Measurements from ENCODE around the gene GART.

GART gene

DNA sequence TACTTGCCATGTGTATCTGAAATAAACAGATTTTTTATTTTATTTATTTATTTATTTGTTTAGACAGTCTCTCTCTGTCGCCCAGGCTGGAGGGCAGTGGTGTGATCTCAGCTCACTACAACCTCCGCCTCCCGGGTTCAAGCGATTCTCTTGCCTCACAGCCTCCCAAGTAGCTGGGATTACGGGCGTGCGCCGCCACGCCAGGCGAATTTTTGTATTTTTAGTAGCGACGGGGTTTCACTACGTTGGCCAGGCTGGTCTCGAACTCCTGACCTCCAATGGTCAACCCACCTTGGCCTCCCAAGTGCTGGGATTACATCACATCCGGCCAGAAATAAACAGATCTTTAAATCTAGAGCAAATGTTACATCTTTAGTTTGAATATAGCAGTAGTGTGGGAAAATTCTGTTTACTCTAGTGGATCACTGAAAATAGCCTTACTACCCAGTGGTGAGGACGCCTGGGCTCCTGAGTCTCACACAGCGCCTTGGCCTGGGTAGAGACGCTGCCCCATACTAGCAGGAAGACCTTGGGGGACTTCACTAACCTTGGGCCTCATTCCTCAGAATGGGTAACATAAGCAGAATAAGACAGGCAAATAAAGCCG lies 709 bp downstream of the GART start:
- no peaks in the 10 kb centered on the region for H3K27me3 ChIP-seq (ENCODE audit: low read depth, low read length)
- peaks cover 7 to 27% of the 10 kb centered on the region in 2 donors for H3K4me1 ChIP-seq (ENCODE audit: control insufficient read depth in 1 of 2, insufficient read depth in 2 of 2, low read length in 2 of 2)
- peak overlapping the region; percentile 80 to 97 for H3K4me3 ChIP-seq (ENCODE audit: low read depth in 1 of 2, low read length in 2 of 2)
- peaks cover 13 to 33% of the 10 kb centered on the region in 2 donors for H3K36me3 ChIP-seq (ENCODE audit: control insufficient read depth in 1 of 2, insufficient read depth in 2 of 2, low read length in 2 of 2)
- H3K27ac ChIP-seq (ENCODE audit: low read length): peak overlapping the region; percentile 100
- no peaks in the 10 kb centered on the region for H3K9me3 ChIP-seq (ENCODE audit: control insufficient read depth in 1 of 2, low read length in 2 of 2)

DNA sequence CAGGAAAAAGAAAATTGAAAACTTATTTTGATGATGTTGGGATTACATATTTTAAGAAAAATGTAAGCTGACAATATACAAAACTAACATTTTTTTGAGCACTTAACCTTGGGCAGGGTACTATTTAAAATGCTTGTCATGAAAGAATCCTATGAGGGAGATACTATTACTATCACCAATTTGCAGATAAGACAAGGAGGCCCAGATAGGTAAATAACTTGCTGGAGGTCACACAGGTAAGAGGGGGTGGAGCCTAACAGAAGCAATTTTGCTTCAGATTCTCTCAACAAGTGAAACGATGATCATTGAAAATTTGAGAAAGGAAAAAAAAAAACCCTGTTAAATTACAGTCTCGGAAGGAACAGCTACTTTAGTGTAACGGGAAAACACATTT lies 1.2 kb downstream of the GART start:
- Histone ChIP-seq H3K36me3 (ENCODE audit: control insufficient read depth in 1 of 2, insufficient read depth in 2 of 2, low read length in 2 of 2) (peaks cover 16 to 35% of the 10 kb centered on the region in 2 donors), H3K4me1 (ENCODE audit: control insufficient read depth in 1 of 2, insufficient read depth in 2 of 2, low read length in 2 of 2) (peaks cover 6 to 22% of the 10 kb centered on the region in 2 donors), H3K27me3 (ENCODE audit: low read depth, low read length) (no peaks in the 10 kb centered on the region), H3K27ac (ENCODE audit: low read length) (no peak overlapping the region), H3K9me3 (ENCODE audit: control insufficient read depth in 1 of 2, low read length in 2 of 2) (no peaks in the 10 kb centered on the region), H3K4me3 (ENCODE audit: low read depth in 1 of 2, low read length in 2 of 2) (peak overlapping the region in 1 of 2 donors; percentile 80)

DNA sequence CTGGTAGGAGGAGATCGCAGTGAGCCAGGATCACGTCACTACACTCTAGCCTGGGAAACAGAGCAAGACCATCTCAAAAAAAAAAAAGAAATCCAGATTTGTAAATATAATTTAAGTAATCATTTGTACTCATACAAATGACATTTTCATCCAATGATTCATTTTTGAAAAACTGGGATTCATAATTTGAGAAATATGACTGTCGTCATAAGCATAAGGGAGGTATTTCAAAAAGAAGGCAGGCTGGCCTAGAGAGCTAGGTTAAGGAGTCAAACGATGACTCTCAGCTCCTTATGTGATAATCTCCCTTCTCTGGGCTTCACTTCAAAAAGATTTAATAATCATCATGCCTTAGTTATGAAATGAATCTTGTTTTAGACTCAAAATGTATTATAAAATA lies 2.3 kb downstream of the GART start:
- Histone ChIP-seq H3K27me3 (ENCODE audit: low read depth, low read length) (no peaks in the 10 kb centered on the region), H3K4me1 (ENCODE audit: control insufficient read depth in 1 of 2, insufficient read depth in 2 of 2, low read length in 2 of 2) (peaks cover 0 to 11% of the 10 kb centered on the region in 2 donors), H3K4me3 (ENCODE audit: low read depth in 1 of 2, low read length in 2 of 2) (no peak overlapping the region), H3K9me3 (ENCODE audit: control insufficient read depth in 1 of 2, low read length in 2 of 2) (no peaks in the 10 kb centered on the region), H3K27ac (ENCODE audit: low read length) (no peak overlapping the region), H3K36me3 (ENCODE audit: control insufficient read depth in 1 of 2, insufficient read depth in 2 of 2, low read length in 2 of 2) (peaks cover 23 to 40% of the 10 kb centered on the region in 2 donors)

DNA sequence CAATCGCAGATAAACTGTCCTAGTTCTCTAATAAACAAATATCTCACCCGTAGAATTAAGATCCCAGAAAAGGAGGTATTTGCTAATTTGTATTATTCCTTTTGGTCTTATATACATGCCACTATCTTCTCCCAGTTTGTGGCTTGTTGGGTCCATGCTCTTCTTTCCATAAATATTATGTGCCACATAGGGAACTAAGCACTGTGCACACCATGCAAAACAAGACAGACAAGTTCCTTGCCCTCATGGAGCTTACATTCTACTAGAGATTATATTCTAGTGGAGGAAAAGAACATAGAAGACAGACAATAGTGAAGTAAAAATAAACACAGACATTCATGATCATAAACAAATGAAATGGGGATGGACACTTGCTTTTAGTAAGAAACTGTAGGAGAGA lies 4.7 kb downstream of the GART start:
- Histone ChIP-seq H3K36me3 (ENCODE audit: control insufficient read depth in 1 of 2, insufficient read depth in 2 of 2, low read length in 2 of 2) (peaks cover 32 to 51% of the 10 kb centered on the region in 2 donors), H3K27ac (ENCODE audit: low read length) (no peak overlapping the region), H3K9me3 (ENCODE audit: control insufficient read depth in 1 of 2, low read length in 2 of 2) (no peaks in the 10 kb centered on the region), H3K27me3 (ENCODE audit: low read depth, low read length) (no peaks in the 10 kb centered on the region), H3K4me3 (ENCODE audit: low read depth in 1 of 2, low read length in 2 of 2) (no peak overlapping the region), H3K4me1 (ENCODE audit: control insufficient read depth in 1 of 2, insufficient read depth in 2 of 2, low read length in 2 of 2) (peaks cover 0 to 9% of the 10 kb centered on the region in 2 donors)

DNA sequence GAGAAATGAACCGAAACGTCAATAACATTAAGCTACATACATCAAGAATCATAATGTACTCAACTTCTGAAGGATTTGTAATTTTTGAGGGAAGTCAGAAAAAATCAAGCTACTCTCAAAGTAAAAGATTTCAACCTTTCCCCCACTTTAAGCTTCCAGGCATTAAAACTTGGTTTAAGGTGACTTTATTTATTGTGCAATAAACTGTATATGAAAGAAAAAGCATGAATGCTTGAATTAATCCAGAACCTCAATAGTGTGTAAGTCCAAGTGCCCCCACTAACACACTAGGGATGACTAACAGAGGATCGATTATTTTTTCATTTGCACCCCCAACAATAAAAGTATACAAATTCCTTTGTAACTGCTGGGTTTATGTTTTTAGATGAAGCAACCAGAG lies 10.9 kb downstream of the GART start:
- H3K9me3 ChIP-seq (ENCODE audit: control insufficient read depth in 1 of 2, low read length in 2 of 2): no peaks in the 10 kb centered on the region
- H3K36me3 ChIP-seq (ENCODE audit: control insufficient read depth in 1 of 2, insufficient read depth in 2 of 2, low read length in 2 of 2): peaks cover 51 to 73% of the 10 kb centered on the region in 2 donors
- no peak overlapping the region for H3K27ac ChIP-seq (ENCODE audit: low read length)
- H3K4me1 ChIP-seq (ENCODE audit: control insufficient read depth in 1 of 2, insufficient read depth in 2 of 2, low read length in 2 of 2): no peaks in the 10 kb centered on the region
- H3K27me3 ChIP-seq (ENCODE audit: low read depth, low read length): no peaks in the 10 kb centered on the region
- no peak overlapping the region for H3K4me3 ChIP-seq (ENCODE audit: low read depth in 1 of 2, low read length in 2 of 2)

DNA sequence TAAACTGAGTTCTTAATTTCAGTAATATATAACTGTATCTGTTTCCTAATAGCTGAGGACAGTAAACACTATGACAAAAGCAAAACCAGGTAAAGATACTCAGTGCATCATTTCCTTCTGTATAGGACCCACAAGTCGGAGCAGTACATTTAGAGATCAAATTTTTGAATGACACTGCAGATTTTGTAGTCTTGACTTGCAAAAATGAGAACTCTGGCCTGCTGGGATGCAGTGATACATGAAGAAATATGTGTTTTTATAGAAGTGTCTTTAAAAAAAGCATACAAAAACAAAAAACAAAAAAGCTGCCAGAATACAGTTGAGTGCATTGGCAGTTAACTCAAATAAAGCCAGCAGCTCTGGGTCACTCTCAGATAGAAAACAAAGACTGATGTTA lies 19.0 kb downstream of the GART start:
- Histone ChIP-seq H3K9me3 (ENCODE audit: control insufficient read depth in 1 of 2, low read length in 2 of 2) (no peaks in the 10 kb centered on the region), H3K4me1 (ENCODE audit: control insufficient read depth in 1 of 2, insufficient read depth in 2 of 2, low read length in 2 of 2) (no peaks in the 10 kb centered on the region), H3K27me3 (ENCODE audit: low read depth, low read length) (no peaks in the 10 kb centered on the region), H3K36me3 (ENCODE audit: control insufficient read depth in 1 of 2, insufficient read depth in 2 of 2, low read length in 2 of 2) (peaks cover 31 to 41% of the 10 kb centered on the region in 2 donors), H3K27ac (ENCODE audit: low read length) (no peak overlapping the region), H3K4me3 (ENCODE audit: low read depth in 1 of 2, low read length in 2 of 2) (no peak overlapping the region)

DNA sequence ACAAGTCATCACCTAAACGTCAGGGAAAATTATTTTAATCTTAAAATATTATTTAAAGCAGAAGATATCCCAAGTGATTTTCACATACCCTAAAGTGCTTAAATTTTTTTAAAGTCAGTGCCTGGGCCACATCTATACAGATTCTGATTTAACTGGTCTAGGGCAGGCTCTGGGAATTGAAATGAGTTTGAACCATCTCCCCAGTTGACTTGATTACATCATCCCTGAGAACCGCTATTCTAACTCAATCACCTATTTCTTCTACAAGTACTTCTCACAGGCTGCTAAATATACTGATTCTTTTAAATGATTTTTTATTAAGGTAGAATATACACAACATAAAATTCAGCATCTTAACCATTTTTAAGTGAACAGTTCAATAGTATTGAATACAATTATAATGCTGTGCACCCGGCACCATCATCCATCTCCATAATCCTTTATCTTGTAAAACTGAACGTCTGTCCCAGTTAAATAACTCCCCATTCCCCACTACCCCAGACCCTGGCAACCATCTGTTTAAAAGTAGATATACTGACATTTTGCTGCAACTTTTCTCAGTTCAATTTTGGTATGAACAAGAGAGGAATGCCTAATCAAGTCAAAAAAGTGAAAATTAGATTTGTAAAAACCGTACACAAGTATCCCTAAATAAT lies 19.5 kb downstream of the GART start:
- Histone ChIP-seq H3K27ac (ENCODE audit: low read length) (no peak overlapping the region), H3K36me3 (ENCODE audit: control insufficient read depth in 1 of 2, insufficient read depth in 2 of 2, low read length in 2 of 2) (peaks cover 28 to 41% of the 10 kb centered on the region in 2 donors), H3K4me3 (ENCODE audit: low read depth in 1 of 2, low read length in 2 of 2) (no peak overlapping the region), H3K27me3 (ENCODE audit: low read depth, low read length) (no peaks in the 10 kb centered on the region), H3K9me3 (ENCODE audit: control insufficient read depth in 1 of 2, low read length in 2 of 2) (no peaks in the 10 kb centered on the region), H3K4me1 (ENCODE audit: control insufficient read depth in 1 of 2, insufficient read depth in 2 of 2, low read length in 2 of 2) (no peaks in the 10 kb centered on the region)

DNA sequence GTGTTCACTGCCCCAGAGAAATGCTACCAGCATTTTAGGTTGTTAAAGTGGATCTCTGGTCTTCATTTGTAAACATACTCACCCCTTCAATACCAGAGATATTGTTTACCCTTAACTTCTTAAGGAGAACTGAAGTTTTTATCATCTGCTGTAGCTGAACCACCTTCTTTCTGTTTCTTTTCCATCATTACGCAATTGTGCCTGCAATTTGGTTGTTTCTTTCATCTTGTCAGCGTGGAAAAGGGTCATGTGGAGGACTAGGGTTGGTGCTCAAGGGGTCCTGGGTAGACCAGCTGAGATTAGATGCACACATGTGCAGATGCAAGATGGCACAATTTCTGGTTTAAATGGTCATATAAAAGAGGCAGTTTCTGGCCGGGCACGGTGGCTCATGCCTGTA lies 23.0 kb downstream of the GART start:
- Histone ChIP-seq H3K27ac (ENCODE audit: low read length) (no peak overlapping the region), H3K4me3 (ENCODE audit: low read depth in 1 of 2, low read length in 2 of 2) (no peak overlapping the region), H3K4me1 (ENCODE audit: control insufficient read depth in 1 of 2, insufficient read depth in 2 of 2, low read length in 2 of 2) (no peaks in the 10 kb centered on the region), H3K36me3 (ENCODE audit: control insufficient read depth in 1 of 2, insufficient read depth in 2 of 2, low read length in 2 of 2) (peaks cover 36 to 56% of the 10 kb centered on the region in 2 donors), H3K9me3 (ENCODE audit: control insufficient read depth in 1 of 2, low read length in 2 of 2) (no peaks in the 10 kb centered on the region), H3K27me3 (ENCODE audit: low read depth, low read length) (no peaks in the 10 kb centered on the region)

DNA sequence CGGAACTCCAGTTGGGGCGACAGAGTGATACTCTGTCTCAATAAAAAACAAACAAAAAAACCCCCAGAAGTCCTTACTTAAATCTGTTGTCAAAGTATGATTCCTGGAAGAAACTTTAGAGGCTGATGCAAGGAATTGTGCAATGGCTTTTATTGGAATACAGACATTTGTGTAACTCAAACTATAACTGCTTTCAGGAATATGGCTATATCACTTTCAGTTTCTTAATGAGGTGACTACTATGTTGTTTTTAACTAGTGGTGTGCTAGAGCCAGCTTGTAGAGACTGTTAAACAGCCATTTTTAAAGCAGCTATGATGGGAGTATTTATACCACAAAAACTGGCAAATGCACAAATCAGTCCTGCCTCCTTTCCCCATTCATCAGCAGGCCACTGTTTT lies 27.7 kb downstream of the GART start:
- H3K27ac ChIP-seq (ENCODE audit: low read length): no peak overlapping the region
- H3K4me3 ChIP-seq (ENCODE audit: low read depth in 1 of 2, low read length in 2 of 2): no peak overlapping the region
- H3K9me3 ChIP-seq (ENCODE audit: control insufficient read depth in 1 of 2, low read length in 2 of 2): no peaks in the 10 kb centered on the region
- peaks cover 40 to 60% of the 10 kb centered on the region in 2 donors for H3K36me3 ChIP-seq (ENCODE audit: control insufficient read depth in 1 of 2, insufficient read depth in 2 of 2, low read length in 2 of 2)
- no peaks in the 10 kb centered on the region for H3K27me3 ChIP-seq (ENCODE audit: low read depth, low read length)
- H3K4me1 ChIP-seq (ENCODE audit: control insufficient read depth in 1 of 2, insufficient read depth in 2 of 2, low read length in 2 of 2): no peaks in the 10 kb centered on the region

DNA sequence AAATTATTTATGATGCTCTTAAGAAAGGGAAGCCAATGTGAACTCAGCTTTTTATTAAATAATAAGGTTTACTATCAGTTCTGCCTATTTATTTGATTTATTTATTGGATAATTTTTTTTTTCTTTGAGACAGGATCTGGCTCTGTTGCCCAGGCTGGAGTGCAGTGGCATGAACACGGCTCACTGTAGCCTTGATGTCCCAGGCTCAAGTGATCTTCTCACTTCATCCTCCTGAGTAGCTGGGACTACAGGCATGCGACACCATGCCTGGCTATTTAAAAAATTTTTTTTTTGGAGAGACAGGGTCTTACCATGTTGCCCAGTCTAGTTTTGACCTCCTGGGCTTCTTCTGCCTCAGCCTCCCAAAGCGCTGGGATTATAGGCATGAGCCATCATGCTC lies 29.4 kb downstream of the GART start:
- H3K27ac ChIP-seq (ENCODE audit: low read length): no peak overlapping the region
- peaks cover 32 to 57% of the 10 kb centered on the region in 2 donors for H3K36me3 ChIP-seq (ENCODE audit: control insufficient read depth in 1 of 2, insufficient read depth in 2 of 2, low read length in 2 of 2)
- no peaks in the 10 kb centered on the region for H3K4me1 ChIP-seq (ENCODE audit: control insufficient read depth in 1 of 2, insufficient read depth in 2 of 2, low read length in 2 of 2)
- H3K4me3 ChIP-seq (ENCODE audit: low read depth in 1 of 2, low read length in 2 of 2): no peak overlapping the region
- no peaks in the 10 kb centered on the region for H3K9me3 ChIP-seq (ENCODE audit: control insufficient read depth in 1 of 2, low read length in 2 of 2)
- no peaks in the 10 kb centered on the region for H3K27me3 ChIP-seq (ENCODE audit: low read depth, low read length)

DNA sequence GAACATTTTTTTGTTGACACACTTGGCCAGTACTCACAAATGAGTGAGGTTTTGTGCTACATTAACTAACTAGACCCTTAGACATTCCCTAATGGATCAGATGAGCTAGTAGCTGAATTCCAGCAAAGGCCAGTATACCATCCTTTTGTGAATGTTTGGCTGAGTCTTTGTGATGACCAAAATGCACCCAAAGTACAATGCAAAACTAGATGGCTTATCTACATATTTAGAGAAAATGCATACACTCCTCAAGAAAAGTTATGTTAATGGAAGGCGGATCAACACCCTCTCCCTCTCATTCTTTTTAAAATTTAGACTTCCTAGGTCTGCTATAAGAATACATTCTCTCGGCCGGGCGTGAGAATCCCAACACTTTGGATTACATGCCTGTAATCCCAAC lies 30.3 kb downstream of the GART start:
- Histone ChIP-seq H3K4me3 (ENCODE audit: low read depth in 1 of 2, low read length in 2 of 2) (no peak overlapping the region), H3K9me3 (ENCODE audit: control insufficient read depth in 1 of 2, low read length in 2 of 2) (no peaks in the 10 kb centered on the region), H3K4me1 (ENCODE audit: control insufficient read depth in 1 of 2, insufficient read depth in 2 of 2, low read length in 2 of 2) (no peaks in the 10 kb centered on the region), H3K36me3 (ENCODE audit: control insufficient read depth in 1 of 2, insufficient read depth in 2 of 2, low read length in 2 of 2) (peaks cover 23 to 49% of the 10 kb centered on the region in 2 donors), H3K27ac (ENCODE audit: low read length) (no peak overlapping the region), H3K27me3 (ENCODE audit: low read depth, low read length) (no peaks in the 10 kb centered on the region)

DNA sequence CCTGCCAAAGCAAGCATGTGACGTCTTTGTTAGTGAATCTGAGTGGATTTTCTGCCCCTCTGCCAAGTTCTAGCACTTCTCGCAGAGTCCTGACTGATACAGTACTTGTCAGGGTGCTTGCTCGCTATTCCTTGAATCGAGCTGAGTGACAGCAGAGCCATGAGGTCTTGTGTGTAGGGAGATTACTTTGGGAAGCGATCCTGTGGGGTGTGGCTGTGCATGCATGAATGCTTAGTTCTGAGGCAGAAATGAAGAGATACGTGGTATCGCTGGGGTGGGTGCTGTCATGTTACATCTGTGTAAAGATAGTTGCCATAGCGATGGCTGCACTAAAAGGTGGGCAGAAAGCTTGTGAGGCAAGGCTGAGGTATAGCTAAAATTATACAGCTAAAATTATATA lies 31.1 kb downstream of the GART start:
- H3K9me3 ChIP-seq (ENCODE audit: control insufficient read depth in 1 of 2, low read length in 2 of 2): no peaks in the 10 kb centered on the region
- H3K27me3 ChIP-seq (ENCODE audit: low read depth, low read length): no peaks in the 10 kb centered on the region
- H3K4me3 ChIP-seq (ENCODE audit: low read depth in 1 of 2, low read length in 2 of 2): no peak overlapping the region
- H3K27ac ChIP-seq (ENCODE audit: low read length): no peak overlapping the region
- H3K4me1 ChIP-seq (ENCODE audit: control insufficient read depth in 1 of 2, insufficient read depth in 2 of 2, low read length in 2 of 2): no peaks in the 10 kb centered on the region
- H3K36me3 ChIP-seq (ENCODE audit: control insufficient read depth in 1 of 2, insufficient read depth in 2 of 2, low read length in 2 of 2): peaks cover 18 to 44% of the 10 kb centered on the region in 2 donors
